NCI-H345 treated with DMSO at 0.1 percent for 48 hours (cell line): Measurements from ENCODE around the gene POLR2L.

Experiments
- DNase-seq: peaks from one replicate; lab custom pipeline; 2025; ENCODE audit not compliant: unreplicated experiment; lab: John Stamatoyannopoulos, UW

Gene POLR2L

GRCh38 chr11:828506-829175 lies 13.7 kb downstream of the POLR2L start:
- no peak for DNase-seq

- DNase-seq: no peak
Observed at GRCh38 chr11:827897-828192, 14.5 kb downstream of the POLR2L start, which contains the start of gene CRACR2B. Gene CRACR2B, plus strand, starts transcription at chr11:827919. Its CDS starts 689 bp downstream, at chr11:828608.

- no peak for DNase-seq
Observed at GRCh38 chr11:827146-827896, 15.0 kb downstream of the POLR2L start.

- DNase-seq: no peak
Observed at GRCh38 chr11:826836-827145, 15.5 kb downstream of the POLR2L start.

GRCh38 chr11:826227-826621 lies 16.1 kb downstream of the POLR2L start:
- DNase-seq: no peak

- no peak for DNase-seq
Observed at GRCh38 chr11:825366-826226, 16.7 kb downstream of the POLR2L start.

GRCh38 chr11:824942-825341 lies 17.4 kb downstream of the POLR2L start:
- no peak for DNase-seq

- no peak for DNase-seq
Observed at GRCh38 chr11:824292-824880, 17.9 kb downstream of the POLR2L start.

GRCh38 chr11:823441-824291 lies 18.7 kb downstream of the POLR2L start:
- no peak for DNase-seq

GRCh38 chr11:821512-822371 lies 20.6 kb downstream of the POLR2L start:
- DNase-seq: no peak

- DNase-seq: no peak
Observed at GRCh38 chr11:820655-821511, 21.4 kb downstream of the POLR2L start.

GRCh38 chr11:819943-820649 lies 22.2 kb downstream of the POLR2L start:
- DNase-seq: peak; percentile 61

GRCh38 chr11:819129-819931 lies 23.0 kb downstream of the POLR2L start:
- peak; percentile 82 for DNase-seq

- no peak for DNase-seq
Observed at GRCh38 chr11:818396-819128, 23.8 kb downstream of the POLR2L start, which contains the start of gene PNPLA2. Gene PNPLA2, plus strand, starts transcription at chr11:818914. Its CDS starts 805 bp downstream, at chr11:819719.

- DNase-seq: no peak
Observed at GRCh38 chr11:816433-816779, 25.9 kb downstream of the POLR2L start.

GRCh38 chr11:815675-816432 lies 26.5 kb downstream of the POLR2L start:
- DNase-seq: no peak
